Stimulated activated CD4-positive, alpha-beta T cell treated with anti-CD3 and anti-CD28 coated beads, TNF-alpha, amount 100 ng/mL, for 24 hours (primary cell): ENCODE measurements around the gene HDHD2.

ENCODE experiments used
- DNase-seq, 3 experiments: peaks; one replicate each; pipeline ENCODE4 v3.0.0-alpha.2; 2020; ENCODE audit warnings: low read depth in 3 of 3

Gene HDHD2

GRCh38 chr18:47062471-47062870, 87.8 kb downstream of the HDHD2 start:
- no peak for DNase-seq
